PFSK-1 (cell line): ENCODE data around the gene CORO2A.

Experiments used
- POLR2AphosphoS5 ChIP-seq: IDR thresholded peaks from 2 replicates; pipeline ENCODE4 v1.6.1; 2012; ENCODE audit warnings: low read depth, mild to moderate bottlenecking, control low read depth, low read length, moderate library complexity
- TAF1 ChIP-seq: IDR thresholded peaks from 2 replicates; pipeline ENCODE4 v1.6.1; 2012; ENCODE audit warnings: low read length, control low read depth, borderline replicate concordance; ENCODE audit not compliant: insufficient read depth

DNA sequence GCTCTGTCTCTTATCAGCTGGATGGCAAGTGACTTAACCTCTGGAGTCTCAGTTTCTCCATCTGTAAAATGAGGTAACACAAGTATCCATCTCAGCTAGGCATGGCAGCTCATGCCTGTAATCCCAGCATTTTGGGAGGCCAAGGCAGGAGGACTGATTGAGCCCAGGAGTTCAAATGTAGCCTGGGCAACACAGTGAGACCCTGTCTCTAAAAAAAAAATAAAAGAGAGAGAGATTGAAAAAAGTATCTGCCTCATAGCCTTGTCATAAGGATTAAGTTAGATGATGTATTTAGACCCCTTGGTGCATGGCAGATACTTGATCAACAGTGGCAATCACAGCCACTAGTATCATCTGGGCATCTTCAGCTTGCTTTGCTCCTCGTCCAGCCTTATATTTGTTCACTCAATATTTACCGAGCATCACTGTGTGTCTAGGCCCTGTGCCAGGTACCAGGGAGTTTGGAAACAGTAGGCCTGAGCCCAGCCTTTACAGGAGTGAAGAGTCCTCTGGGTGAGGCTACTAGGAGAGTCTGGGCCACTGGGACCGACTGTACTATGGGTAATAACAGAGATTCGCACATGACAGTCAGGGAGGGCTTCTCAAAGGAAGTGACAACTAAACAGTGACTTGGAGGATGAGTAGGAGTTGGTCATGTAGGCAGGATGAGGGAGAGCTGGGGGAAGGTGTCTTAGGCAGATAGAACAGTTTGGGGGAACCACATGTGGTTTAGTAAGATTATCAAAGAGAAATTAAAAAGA lies 34.2 kb downstream of the CORO2A start:
- TF ChIP-seq POLR2AphosphoS5: no peak
- no peak for TF ChIP-seq TAF1
